ENCODE results near the gene RCAN1. TPM values are rescaled to one million over a fixed set of nuclear protein-coding genes. Genes with fewer than 3 reads are reported as not detected.

Gene RCAN1
- total and polyA plus RNA-seq, 4 donors, result 26.7 to 67.9 (median 46.7) TPM

DNA sequence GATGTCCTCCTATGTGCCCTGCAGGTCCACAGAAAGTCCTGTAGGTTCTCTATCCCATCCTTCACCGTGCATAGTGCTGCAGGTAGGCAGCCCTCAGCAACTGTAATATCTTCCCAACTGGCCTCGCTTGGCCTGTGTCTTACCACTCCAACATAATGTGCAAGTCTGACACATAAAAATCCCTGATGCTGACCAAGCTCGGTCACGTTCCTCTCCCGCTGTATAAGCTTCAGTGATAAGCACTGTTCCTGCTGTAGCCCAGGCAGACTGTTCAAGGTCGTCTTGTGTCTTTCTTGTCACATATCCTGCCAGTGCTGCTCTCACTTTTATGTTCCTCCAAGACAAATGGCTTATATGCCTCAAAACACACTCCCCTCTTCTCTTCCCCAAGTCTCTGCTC lies 83.5 kb downstream of the RCAN1 start:
- TF ChIP-seq HNF4G (IDR thresholded peaks at IDR 0.05) (no peak), FOXA2 (IDR thresholded peaks at IDR 0.05) (no peak), REST (IDR thresholded peaks at IDR 0.05) (no peak), GABPA (IDR thresholded peaks at IDR 0.05 in 1 of 2, conservative IDR thresholded peaks at IDR 0.05 in 1 of 2) (no peak)
- no peak for DNase-seq (ENCODE audit: low spot score)
- Histone ChIP-seq H3K27me3 (ENCODE audit: control insufficient read depth in 4 of 4, insufficient read depth in 4 of 4, low read length in 3 of 4) (no peaks in the 10 kb centered on the region), H3K27ac (ENCODE audit: low read depth in 1 of 2, low read length in 2 of 2) (no peak overlapping the region), H3K36me3 (ENCODE audit: control insufficient read depth in 4 of 4, insufficient read depth in 3 of 4, low read depth in 1 of 4, low read length in 3 of 4) (no peaks in the 10 kb centered on the region), H3K9ac (ENCODE audit: low read depth in 1 of 2, low read length in 2 of 2) (no peak overlapping the region), H3K4me1 (ENCODE audit: control insufficient read depth in 4 of 4, insufficient read depth in 4 of 4, low read length in 3 of 4) (peaks cover 3 to 23% (median 20%) of the 10 kb centered on the region in 4 donors), H3K4me3 (ENCODE audit: low read depth in 1 of 3, low read length in 3 of 3) (no peak overlapping the region), H3K9me3 (ENCODE audit: control insufficient read depth in 4 of 4, low read length in 3 of 4) (no peaks in the 10 kb centered on the region)
- 78% methylated on average over 6 of the region's 6 CpGs for WGBS

DNA sequence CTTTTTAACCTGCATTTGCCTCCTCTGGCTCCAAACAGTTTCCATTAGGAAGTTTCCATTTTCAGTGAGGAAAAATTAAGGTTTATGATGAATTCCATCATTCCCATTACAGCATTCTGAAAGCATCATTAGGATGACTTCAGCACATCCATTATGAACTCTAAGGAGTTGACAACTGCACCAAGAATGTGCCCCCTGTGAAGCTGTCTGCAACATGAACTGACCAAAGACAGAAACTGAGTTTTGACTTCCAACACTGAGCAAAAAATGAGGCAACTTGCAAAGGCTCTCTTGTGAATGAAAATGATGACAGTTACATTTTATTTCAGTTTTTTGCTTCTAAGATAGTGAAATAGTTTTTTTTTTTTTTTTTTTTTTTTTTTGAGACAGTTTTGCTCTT lies 84.7 kb downstream of the RCAN1 start:
- no peak for DNase-seq (ENCODE audit: low spot score)
- H3K27ac ChIP-seq (ENCODE audit: low read depth in 1 of 2, low read length in 2 of 2), result no peak overlapping the region
- TF ChIP-seq FOXA2 (IDR thresholded peaks at IDR 0.05) (no peak), YY1 (IDR thresholded peaks at IDR 0.05) (no peak), HNF4G (IDR thresholded peaks at IDR 0.05) (no peak), RXRA (IDR thresholded peaks at IDR 0.05) (no peak), NR2F2 (IDR thresholded peaks at IDR 0.05) (no peak)
- TF ChIP-seq, protein P1, sequence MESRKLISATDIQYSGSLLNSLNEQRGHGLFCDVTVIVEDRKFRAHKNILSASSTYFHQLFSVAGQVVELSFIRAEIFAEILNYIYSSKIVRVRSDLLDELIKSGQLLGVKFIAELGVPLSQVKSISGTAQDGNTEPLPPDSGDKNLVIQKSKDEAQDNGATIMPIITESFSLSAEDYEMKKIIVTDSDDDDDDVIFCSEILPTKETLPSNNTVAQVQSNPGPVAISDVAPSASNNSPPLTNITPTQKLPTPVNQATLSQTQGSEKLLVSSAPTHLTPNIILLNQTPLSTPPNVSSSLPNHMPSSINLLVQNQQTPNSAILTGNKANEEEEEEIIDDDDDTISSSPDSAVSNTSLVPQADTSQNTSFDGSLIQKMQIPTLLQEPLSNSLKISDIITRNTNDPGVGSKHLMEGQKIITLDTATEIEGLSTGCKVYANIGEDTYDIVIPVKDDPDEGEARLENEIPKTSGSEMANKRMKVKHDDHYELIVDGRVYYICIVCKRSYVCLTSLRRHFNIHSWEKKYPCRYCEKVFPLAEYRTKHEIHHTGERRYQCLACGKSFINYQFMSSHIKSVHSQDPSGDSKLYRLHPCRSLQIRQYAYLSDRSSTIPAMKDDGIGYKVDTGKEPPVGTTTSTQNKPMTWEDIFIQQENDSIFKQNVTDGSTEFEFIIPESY (IDR thresholded peaks at IDR 0.05), result no peak
- TF ChIP-seq, protein P2, sequence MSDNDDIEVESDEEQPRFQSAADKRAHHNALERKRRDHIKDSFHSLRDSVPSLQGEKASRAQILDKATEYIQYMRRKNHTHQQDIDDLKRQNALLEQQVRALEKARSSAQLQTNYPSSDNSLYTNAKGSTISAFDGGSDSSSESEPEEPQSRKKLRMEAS (IDR thresholded peaks at IDR 0.05), result no peak
- H3K27me3 ChIP-seq (ENCODE audit: control insufficient read depth in 4 of 4, insufficient read depth in 4 of 4, low read length in 3 of 4), result no peaks in the 10 kb centered on the region
- no peak overlapping the region for H3K4me3 ChIP-seq (ENCODE audit: low read depth in 1 of 3, low read length in 3 of 3)
- H3K4me1 ChIP-seq (ENCODE audit: control insufficient read depth in 4 of 4, insufficient read depth in 4 of 4, low read length in 3 of 4), result peaks cover 3 to 24% (median 20%) of the 10 kb centered on the region in 4 donors
- no peaks in the 10 kb centered on the region for H3K9me3 ChIP-seq (ENCODE audit: control insufficient read depth in 4 of 4, low read length in 3 of 4)
- no peaks in the 10 kb centered on the region for H3K36me3 ChIP-seq (ENCODE audit: control insufficient read depth in 4 of 4, insufficient read depth in 3 of 4, low read depth in 1 of 4, low read length in 3 of 4)
- no peak overlapping the region for H3K9ac ChIP-seq (ENCODE audit: low read depth in 1 of 2, low read length in 2 of 2)

- Histone ChIP-seq H3K4me3 (ENCODE audit: low read depth in 1 of 3, low read length in 3 of 3) (no peak overlapping the region), H3K27ac (ENCODE audit: low read depth in 1 of 2, low read length in 2 of 2) (peak overlapping the region; percentile 88 to 96), H3K4me1 (ENCODE audit: control insufficient read depth in 4 of 4, insufficient read depth in 4 of 4, low read length in 3 of 4) (peaks cover 6 to 42% (median 24%) of the 10 kb centered on the region in 4 donors), H3K27me3 (ENCODE audit: control insufficient read depth in 4 of 4, insufficient read depth in 4 of 4, low read length in 3 of 4) (no peaks in the 10 kb centered on the region), H3K9me3 (ENCODE audit: control insufficient read depth in 4 of 4, low read length in 3 of 4) (no peaks in the 10 kb centered on the region), H3K9ac (ENCODE audit: low read depth in 1 of 2, low read length in 2 of 2) (peak overlapping the region in 1 of 2 donors; percentile 29), H3K36me3 (ENCODE audit: control insufficient read depth in 4 of 4, insufficient read depth in 3 of 4, low read depth in 1 of 4, low read length in 3 of 4) (peaks cover 0 to 3% (median 1%) of the 10 kb centered on the region in 4 donors)
- DNase-seq (ENCODE audit: low spot score), result no peak
- WGBS, result 36% methylated on average over 3 of the region's 3 CpGs
- TF ChIP-seq, protein P2 (IDR thresholded peaks at IDR 0.05), result peak; percentile 65
- TF ChIP-seq RXRA (IDR thresholded peaks at IDR 0.05) (peak; percentile 82 to 83), NR2F2 (IDR thresholded peaks at IDR 0.05) (no peak), FOXA1 (IDR thresholded peaks at IDR 0.05) (no peak), GABPA (IDR thresholded peaks at IDR 0.05 in 1 of 2, conservative IDR thresholded peaks at IDR 0.05 in 1 of 2) (peak in 1 of 2 donors; percentile 38), EGR1 (IDR thresholded peaks at IDR 0.05; ENCODE audit: low read depth in 2 of 2) (peak in 1 of 2 donors; percentile 64), RAD21 (IDR thresholded peaks at IDR 0.05) (peak; percentile 14 to 30), HNF4G (IDR thresholded peaks at IDR 0.05) (peak; percentile 83), YY1 (IDR thresholded peaks at IDR 0.05) (peak; percentile 59), SP1 (IDR thresholded peaks at IDR 0.05) (peak; percentile 87), CTCF (IDR thresholded peaks at IDR 0.05; ENCODE audit: low read depth, low read length, missing input control) (no peak), JUND (IDR thresholded peaks at IDR 0.05) (peak; percentile 36 to 75), ATF3 (IDR thresholded peaks at IDR 0.05) (peak; percentile 35), HNF4A (conservative IDR thresholded peaks at IDR 0.05) (peak; percentile 89 to 92)
- TF ChIP-seq, protein P1 (IDR thresholded peaks at IDR 0.05), result peak; percentile 58
Measured at GRCh38 chr21:34528131-34528561, 86.8 kb downstream of the RCAN1 start.

All from liver (tissue), 9 donors.